Erythroblast (primary cell): Measurements from ENCODE around the gene KIF2C.

Experiments
- GATA1 ChIP-seq: IDR thresholded peaks from 2 replicates; pipeline ENCODE4 v1.6.1; 2011; ENCODE audit warnings: low read depth, mild to moderate bottlenecking, control low read depth, low read length, moderate library complexity
- POLR2A ChIP-seq: IDR thresholded peaks from 2 replicates; pipeline ENCODE4 v1.6.1; 2011; ENCODE audit warnings: mild to moderate bottlenecking, low read length

DNA sequence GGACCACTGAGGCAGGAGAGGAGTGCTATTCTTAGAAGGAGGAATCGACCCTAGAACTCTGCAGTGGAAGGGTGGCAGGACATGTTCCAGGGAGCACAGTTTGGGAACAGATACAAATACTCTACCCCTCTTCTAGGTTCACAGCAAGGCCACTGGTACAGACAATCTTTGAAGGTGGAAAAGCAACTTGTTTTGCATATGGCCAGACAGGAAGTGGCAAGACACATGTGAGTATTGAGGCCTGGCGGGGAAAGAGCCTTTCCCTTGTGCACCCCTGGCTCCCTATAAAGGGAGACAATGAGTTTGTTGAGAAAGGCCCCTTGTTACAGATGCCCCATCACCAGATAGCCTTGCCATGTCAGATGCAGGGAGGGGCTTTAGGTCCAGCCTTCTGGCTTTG is 17.8 kb downstream of the KIF2C start:
- no peak for TF ChIP-seq POLR2A
- no peak for TF ChIP-seq GATA1
